ENCODE results near the gene LGALS13. TPM values are rescaled to one million over a fixed set of nuclear protein-coding genes. Genes with fewer than 3 reads are reported as not detected.

Gene LGALS13
- total RNA-seq, 4 donors from 2014 or later = not detected

DNA sequence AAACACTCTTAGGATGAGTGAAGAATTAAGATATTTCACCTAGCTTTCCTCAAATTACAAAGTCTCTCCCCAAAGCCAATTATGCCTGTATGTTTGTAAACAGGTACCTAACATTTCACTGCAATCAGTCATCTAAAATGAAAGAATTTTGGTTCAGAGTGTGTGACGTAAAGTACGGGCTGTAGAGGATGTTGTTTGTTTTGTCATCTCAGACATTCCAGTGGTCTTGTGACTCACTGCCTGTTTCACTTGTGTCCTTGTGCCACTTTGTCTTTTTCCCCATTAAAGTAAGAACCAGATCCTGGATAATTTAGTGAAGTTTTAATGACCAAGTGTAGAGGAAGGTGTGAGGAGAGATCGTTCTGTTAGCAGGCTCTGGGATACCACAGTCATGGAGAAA is 33.7 kb upstream of the LGALS13 start:
- H3K27ac ChIP-seq = no peak overlapping the region
- 31 to 66% methylated on average over 2 to 3 of the region's 3 CpGs for WGBS, 2 donors (ENCODE audit: low coverage in 1 of 2)
- no peaks in the 10 kb centered on the region for H3K36me3 ChIP-seq
- no peak overlapping the region for H3K4me3 ChIP-seq
- H3K27me3 ChIP-seq = peaks cover 6% of the 10 kb centered on the region
- intact Hi-C loops (cut with DNase I; ENCODE audit: low total_unique reads) (no loop called here), in situ Hi-C loops (cut with MboI; ENCODE audit: low pct_ligation_motif_present in 1 of 4, low pct_unique_long_range_greater_than_20kb in 1 of 4, low sequenced_read_pairs in 3 of 4) (no loop called here)
- H3K9me3 ChIP-seq = no peaks in the 10 kb centered on the region
- no peak for DNase-seq
- no peak for TF ChIP-seq POLR2A (IDR thresholded peaks at IDR 0.05)
- no peak for TF ChIP-seq POLR2AphosphoS5 (IDR thresholded peaks at IDR 0.05)
- no peak for TF ChIP-seq EP300 (IDR thresholded peaks at IDR 0.05; ENCODE audit: low read depth)
- H3K4me1 ChIP-seq = no peaks in the 10 kb centered on the region

DNA sequence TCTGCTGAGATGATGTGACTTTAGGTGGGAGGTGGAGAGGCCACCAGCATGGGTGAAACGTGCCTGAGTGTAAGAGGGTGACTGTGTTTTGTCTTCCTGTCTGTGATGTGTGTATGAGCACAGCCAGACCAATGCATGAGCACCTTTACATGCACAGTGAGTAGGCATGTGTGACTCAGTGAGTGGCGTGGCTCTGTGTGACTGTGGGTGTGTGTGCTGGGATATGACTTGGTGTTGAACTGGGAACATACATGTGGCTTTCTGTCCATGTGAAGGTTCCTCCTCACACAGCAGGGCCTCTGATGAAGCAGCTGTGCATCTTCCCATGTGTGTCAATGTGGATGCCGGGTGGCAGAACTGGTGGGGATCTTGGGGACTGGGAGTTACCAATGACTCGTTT is 19.9 kb upstream of the LGALS13 start:
- no peak for DNase-seq
- Histone ChIP-seq H3K27ac (no peak overlapping the region), H3K36me3 (no peaks in the 10 kb centered on the region), H3K9me3 (peaks cover 0 to 5% of the 10 kb centered on the region in 2 donors), H3K4me1 (no peaks in the 10 kb centered on the region), H3K27me3 (peaks cover 7% of the 10 kb centered on the region), H3K4me3 (no peak overlapping the region)
- in situ Hi-C loops (cut with MboI; ENCODE audit: low pct_ligation_motif_present in 1 of 4, low pct_unique_long_range_greater_than_20kb in 1 of 4, low sequenced_read_pairs in 3 of 4) = no loop called here
- 76% methylated on average over 4 of the region's 4 CpGs; no CpG with 5 or more reads in 1 of the 2 donors for WGBS, 2 donors (ENCODE audit: low coverage in 1 of 2)
- TF ChIP-seq EP300 (IDR thresholded peaks at IDR 0.05; ENCODE audit: low read depth) = no peak
- TF ChIP-seq POLR2A (IDR thresholded peaks at IDR 0.05) = no peak
- no peak for TF ChIP-seq POLR2AphosphoS5 (IDR thresholded peaks at IDR 0.05)
- TF ChIP-seq, protein P1, sequence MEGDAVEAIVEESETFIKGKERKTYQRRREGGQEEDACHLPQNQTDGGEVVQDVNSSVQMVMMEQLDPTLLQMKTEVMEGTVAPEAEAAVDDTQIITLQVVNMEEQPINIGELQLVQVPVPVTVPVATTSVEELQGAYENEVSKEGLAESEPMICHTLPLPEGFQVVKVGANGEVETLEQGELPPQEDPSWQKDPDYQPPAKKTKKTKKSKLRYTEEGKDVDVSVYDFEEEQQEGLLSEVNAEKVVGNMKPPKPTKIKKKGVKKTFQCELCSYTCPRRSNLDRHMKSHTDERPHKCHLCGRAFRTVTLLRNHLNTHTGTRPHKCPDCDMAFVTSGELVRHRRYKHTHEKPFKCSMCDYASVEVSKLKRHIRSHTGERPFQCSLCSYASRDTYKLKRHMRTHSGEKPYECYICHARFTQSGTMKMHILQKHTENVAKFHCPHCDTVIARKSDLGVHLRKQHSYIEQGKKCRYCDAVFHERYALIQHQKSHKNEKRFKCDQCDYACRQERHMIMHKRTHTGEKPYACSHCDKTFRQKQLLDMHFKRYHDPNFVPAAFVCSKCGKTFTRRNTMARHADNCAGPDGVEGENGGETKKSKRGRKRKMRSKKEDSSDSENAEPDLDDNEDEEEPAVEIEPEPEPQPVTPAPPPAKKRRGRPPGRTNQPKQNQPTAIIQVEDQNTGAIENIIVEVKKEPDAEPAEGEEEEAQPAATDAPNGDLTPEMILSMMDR (IDR thresholded peaks at IDR 0.05) = no peak
- intact Hi-C loops (cut with DNase I; ENCODE audit: low total_unique reads) = no loop called here

DNA sequence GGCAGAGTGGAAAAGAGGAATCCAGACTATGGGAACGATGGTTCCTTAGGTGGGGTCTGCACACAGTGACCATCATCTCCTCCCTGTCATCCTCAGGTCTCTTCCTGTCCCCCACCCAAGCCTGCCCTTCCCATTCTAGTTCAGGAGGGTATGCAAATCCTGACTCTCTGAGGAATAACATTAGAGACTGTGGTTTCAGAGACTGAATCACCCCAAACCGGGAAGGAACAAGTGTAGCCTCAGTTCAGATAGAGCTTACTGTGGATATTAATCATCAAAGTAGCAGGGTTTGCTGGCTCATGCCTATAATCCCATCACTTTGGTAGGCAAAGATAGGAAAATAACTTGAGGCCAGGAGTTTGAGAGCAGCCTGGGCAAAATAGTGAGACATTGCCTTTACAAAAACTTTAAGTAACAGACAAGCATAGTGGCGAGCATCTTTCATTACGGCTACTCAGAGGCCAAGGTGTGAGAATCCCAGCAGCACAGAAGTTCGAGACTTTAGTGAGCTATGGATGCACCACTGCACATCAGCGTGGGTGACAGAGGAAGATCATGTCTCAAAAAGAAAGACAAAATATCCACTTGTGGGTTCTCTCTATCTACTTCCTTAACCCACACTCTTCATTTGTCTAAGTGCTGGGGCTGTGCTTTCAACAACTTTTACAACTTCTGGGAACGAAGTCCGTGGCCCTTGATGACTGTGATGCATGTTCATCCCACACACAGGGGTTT is 19.3 kb upstream of the LGALS13 start:
- in situ Hi-C loops (cut with MboI; ENCODE audit: low pct_ligation_motif_present in 1 of 4, low pct_unique_long_range_greater_than_20kb in 1 of 4, low sequenced_read_pairs in 3 of 4) (no loop called here), intact Hi-C loops (cut with DNase I; ENCODE audit: low total_unique reads) (no loop called here)
- peaks cover 0 to 5% of the 10 kb centered on the region in 2 donors for H3K9me3 ChIP-seq
- DNase-seq = no peak
- no peak overlapping the region for H3K27ac ChIP-seq
- peaks cover 13% of the 10 kb centered on the region for H3K27me3 ChIP-seq
- H3K4me3 ChIP-seq = no peak overlapping the region
- no peak for TF ChIP-seq POLR2A (IDR thresholded peaks at IDR 0.05)
- TF ChIP-seq, protein P1 (IDR thresholded peaks at IDR 0.05) = no peak
- no peak for TF ChIP-seq POLR2AphosphoS5 (IDR thresholded peaks at IDR 0.05)
- no peak for TF ChIP-seq EP300 (IDR thresholded peaks at IDR 0.05; ENCODE audit: low read depth)
- H3K4me1 ChIP-seq = no peaks in the 10 kb centered on the region
- H3K36me3 ChIP-seq = no peaks in the 10 kb centered on the region
- WGBS, 2 donors (ENCODE audit: low coverage in 1 of 2) = 46 to 49% methylated on average over 6 to 8 of the region's 8 CpGs

DNA sequence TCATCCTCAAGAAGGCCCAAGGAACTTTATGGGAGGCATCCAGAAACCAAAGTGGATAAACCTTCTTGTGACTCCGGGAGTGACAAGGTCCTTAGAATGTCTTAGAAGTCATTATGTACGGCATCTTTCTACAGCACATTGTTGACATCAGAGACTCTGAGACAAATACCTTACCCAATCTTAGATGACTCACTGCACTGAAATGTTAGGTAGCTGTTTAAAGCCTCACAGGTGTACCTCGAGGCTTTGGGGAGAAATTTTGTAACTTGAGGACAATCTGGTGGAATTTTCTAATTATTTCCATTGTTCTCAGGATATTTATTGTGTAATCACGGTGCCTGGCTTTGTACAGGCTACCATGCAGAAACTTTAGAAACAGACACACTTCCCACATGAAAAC is 14.8 kb upstream of the LGALS13 start:
- in situ Hi-C loops (cut with MboI; ENCODE audit: low pct_ligation_motif_present in 1 of 4, low pct_unique_long_range_greater_than_20kb in 1 of 4, low sequenced_read_pairs in 3 of 4) = no loop called here
- H3K27ac ChIP-seq = no peak overlapping the region
- TF ChIP-seq POLR2A (IDR thresholded peaks at IDR 0.05) (no peak), EP300 (IDR thresholded peaks at IDR 0.05; ENCODE audit: low read depth) (no peak), POLR2AphosphoS5 (IDR thresholded peaks at IDR 0.05) (no peak)
- TF ChIP-seq, protein P1 (IDR thresholded peaks at IDR 0.05) = no peak
- no peaks in the 10 kb centered on the region for H3K4me1 ChIP-seq
- no peak for DNase-seq
- intact Hi-C loops (cut with DNase I; ENCODE audit: low total_unique reads) = no loop called here
- H3K4me3 ChIP-seq = no peak overlapping the region
- no peaks in the 10 kb centered on the region for H3K9me3 ChIP-seq
- H3K27me3 ChIP-seq = peaks cover 18% of the 10 kb centered on the region
- WGBS, 2 donors (ENCODE audit: low coverage in 1 of 2) = 63 to 79% methylated on average over 2 to 4 of the region's 4 CpGs
- H3K36me3 ChIP-seq = no peaks in the 10 kb centered on the region
